ENCODE data around the gene PPP1R13B. TPM values are rescaled to one million over a fixed set of nuclear protein-coding genes. Genes with fewer than 3 reads are reported as not detected.

PPP1R13B gene
- total RNA-seq, 1 experiment from 2014 or later = 19.0 TPM

GRCh38 chr14:103736546-103737431, 110.6 kb downstream of the PPP1R13B start:
- ChIA-PET POLR2A (no interaction called here), CTCF (interaction anchor here (1.0 kb wide), 1 partner anchor 164 kb away, joined by 3 read pairs; no protein-coding TSS in a partner anchor)
- TF ChIP-seq REST (IDR thresholded peaks at IDR 0.05; ENCODE audit: insufficient read depth in 1 of 2, low read depth in 2 of 2, low read length in 1 of 2) (no peak), TCF7L2 (IDR thresholded peaks at IDR 0.05; ENCODE audit: low read depth, low read length) (no peak), CTCF (IDR thresholded peaks at IDR 0.05) (no peak), POLR2AphosphoS5 (IDR thresholded peaks at IDR 0.05; ENCODE audit: low read depth, low read length) (no peak), SIN3A (IDR thresholded peaks at IDR 0.05; ENCODE audit: borderline replicate concordance, insufficient read depth, low read depth, low read length) (no peak)
- Histone ChIP-seq H3K27ac (ENCODE audit: low read length) (no peak overlapping the region), H3K36me3 (ENCODE audit: control insufficient read depth, insufficient read depth, low read length) (no peaks in the 10 kb centered on the region; the same call in 1 of the 2 replicates), H3K9me3 (ENCODE audit: control insufficient read depth, insufficient read depth, low read depth, low read length) (no peaks in the 10 kb centered on the region), H3K4me3 (ENCODE audit: low read depth in 2 of 2, low read length in 2 of 2) (no peak overlapping the region), H3K27me3 (ENCODE audit: control insufficient read depth, insufficient read depth, low read length) (no peaks in the 10 kb centered on the region), H3K4me1 (ENCODE audit: control insufficient read depth, insufficient read depth, low read length) (no peaks in the 10 kb centered on the region)
- BruUV-seq (replicated peaks) = no TSS peak
- intact Hi-C loops (cut with micrococcal nuclease; ENCODE audit: unreplicated experiment) = no loop called here
- in situ Hi-C loops (cut with HindIII; ENCODE audit: low pct_unique_long_range_greater_than_20kb, low sequenced_read_pairs) = no loop called here
- no peak for DNase-seq (ENCODE audit: low read depth, low spot score)
- ATAC-seq = no peak

GRCh38 chr14:103735815-103736545, 111.4 kb downstream of the PPP1R13B start:
- H3K4me3 ChIP-seq (ENCODE audit: low read depth in 2 of 2, low read length in 2 of 2) = no peak overlapping the region
- no peaks in the 10 kb centered on the region for H3K27me3 ChIP-seq (ENCODE audit: control insufficient read depth, insufficient read depth, low read length)
- H3K9me3 ChIP-seq (ENCODE audit: control insufficient read depth, insufficient read depth, low read depth, low read length) = no peaks in the 10 kb centered on the region
- no peak for ATAC-seq
- intact Hi-C loops (cut with micrococcal nuclease; ENCODE audit: unreplicated experiment) = no loop called here
- ChIA-PET CTCF (interaction anchor here (1.0 kb wide), 1 partner anchor 165 kb away, joined by 3 read pairs; no protein-coding TSS in a partner anchor), POLR2A (no interaction called here)
- no peak for TF ChIP-seq SIN3A (IDR thresholded peaks at IDR 0.05; ENCODE audit: borderline replicate concordance, insufficient read depth, low read depth, low read length)
- no peak for TF ChIP-seq POLR2AphosphoS5 (IDR thresholded peaks at IDR 0.05; ENCODE audit: low read depth, low read length)
- in situ Hi-C loops (cut with HindIII; ENCODE audit: low pct_unique_long_range_greater_than_20kb, low sequenced_read_pairs) = no loop called here
- no TSS peak for BruUV-seq (replicated peaks)
- DNase-seq (ENCODE audit: low read depth, low spot score) = no peak
- H3K27ac ChIP-seq (ENCODE audit: low read length) = no peak overlapping the region
- no peaks in the 10 kb centered on the region; the same call in 1 of the 2 replicates for H3K36me3 ChIP-seq (ENCODE audit: control insufficient read depth, insufficient read depth, low read length)
- H3K4me1 ChIP-seq (ENCODE audit: control insufficient read depth, insufficient read depth, low read length) = no peaks in the 10 kb centered on the region
